ENCODE data around the gene ADGRE3.

Gene ADGRE3

DNA sequence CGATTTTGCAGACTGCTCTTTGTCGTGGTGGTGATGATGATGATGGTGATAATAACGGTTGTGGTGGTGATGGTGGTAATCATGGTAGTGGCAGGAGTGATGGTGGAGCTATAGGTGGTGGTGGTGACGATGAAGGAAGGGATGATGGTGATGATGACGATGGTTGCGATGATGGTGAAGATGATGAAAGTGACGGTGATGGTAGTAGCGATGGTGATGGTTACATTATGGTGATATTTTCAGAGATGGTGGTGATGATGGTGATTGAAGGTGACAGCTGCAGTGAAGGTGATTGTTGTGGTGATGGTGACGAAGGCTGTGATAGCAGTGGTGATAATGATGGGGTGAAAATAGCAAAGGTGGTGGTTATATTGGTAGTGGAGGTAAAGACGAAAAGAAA, 2.1 kb upstream of the ADGRE3 start:
- H3K9me3 ChIP-seq (ENCODE audit: insufficient read depth, low read length, severe bottlenecking), result no peaks in the 10 kb centered on the region
- H3K27ac ChIP-seq (ENCODE audit: low read length), result no peak overlapping the region
- H3K9ac ChIP-seq (ENCODE audit: low read depth, low read length), result no peak overlapping the region
- no peak overlapping the region for H2AFZ ChIP-seq (ENCODE audit: low read depth, low read length)
- no peak overlapping the region for H3K4me2 ChIP-seq (ENCODE audit: insufficient read depth, low read length)
- ATAC-seq (ENCODE audit: insufficient read depth, low read depth) (no peak), DNase-seq (no peak)
- no peaks in the 10 kb centered on the region for H3K79me2 ChIP-seq (ENCODE audit: insufficient read depth, low read length)
- no peaks in the 10 kb centered on the region for H3K27me3 ChIP-seq (ENCODE audit: insufficient read depth, low read length, poor library complexity)
- H3K4me1 ChIP-seq (ENCODE audit: insufficient read depth, low read length), result no peaks in the 10 kb centered on the region
- H3K4me3 ChIP-seq (ENCODE audit: low read depth in 1 of 2, low read length in 2 of 2), result no peak overlapping the region
- TF ChIP-seq EZH2 (IDR thresholded peaks at IDR 0.05; ENCODE audit: borderline replicate concordance, low read depth, low read length, severe bottlenecking), result no peak
- TF ChIP-seq, protein P1, sequence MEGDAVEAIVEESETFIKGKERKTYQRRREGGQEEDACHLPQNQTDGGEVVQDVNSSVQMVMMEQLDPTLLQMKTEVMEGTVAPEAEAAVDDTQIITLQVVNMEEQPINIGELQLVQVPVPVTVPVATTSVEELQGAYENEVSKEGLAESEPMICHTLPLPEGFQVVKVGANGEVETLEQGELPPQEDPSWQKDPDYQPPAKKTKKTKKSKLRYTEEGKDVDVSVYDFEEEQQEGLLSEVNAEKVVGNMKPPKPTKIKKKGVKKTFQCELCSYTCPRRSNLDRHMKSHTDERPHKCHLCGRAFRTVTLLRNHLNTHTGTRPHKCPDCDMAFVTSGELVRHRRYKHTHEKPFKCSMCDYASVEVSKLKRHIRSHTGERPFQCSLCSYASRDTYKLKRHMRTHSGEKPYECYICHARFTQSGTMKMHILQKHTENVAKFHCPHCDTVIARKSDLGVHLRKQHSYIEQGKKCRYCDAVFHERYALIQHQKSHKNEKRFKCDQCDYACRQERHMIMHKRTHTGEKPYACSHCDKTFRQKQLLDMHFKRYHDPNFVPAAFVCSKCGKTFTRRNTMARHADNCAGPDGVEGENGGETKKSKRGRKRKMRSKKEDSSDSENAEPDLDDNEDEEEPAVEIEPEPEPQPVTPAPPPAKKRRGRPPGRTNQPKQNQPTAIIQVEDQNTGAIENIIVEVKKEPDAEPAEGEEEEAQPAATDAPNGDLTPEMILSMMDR (IDR thresholded peaks at IDR 0.05; ENCODE audit: borderline replicate concordance, extremely low read depth, low read length, poor library complexity, severe bottlenecking), result no peak
- no peaks in the 10 kb centered on the region for H4K20me1 ChIP-seq (ENCODE audit: insufficient read depth, low read length)
- H3K36me3 ChIP-seq (ENCODE audit: insufficient read depth, low read length), result no peaks in the 10 kb centered on the region

DNA sequence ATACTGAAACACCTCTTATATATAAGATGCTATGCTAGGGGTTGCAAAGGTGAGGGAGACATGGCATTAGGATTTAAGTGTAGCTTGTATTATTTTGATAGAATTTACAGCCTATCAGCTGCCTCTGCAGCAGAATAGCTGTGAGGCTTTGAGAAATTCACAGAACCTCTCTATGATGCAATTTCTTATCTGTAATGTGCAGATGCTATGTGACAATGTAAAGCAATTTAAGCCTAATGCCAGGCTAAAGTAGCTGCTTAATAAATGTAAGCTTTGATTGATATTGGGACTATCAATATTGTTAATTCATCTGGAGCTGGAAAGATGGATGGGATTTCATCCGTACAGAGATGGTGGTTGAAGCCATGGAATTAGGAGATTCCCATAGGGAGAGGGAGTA, 1.6 kb downstream of the ADGRE3 start:
- no peak for ATAC-seq (ENCODE audit: insufficient read depth, low read depth)

DNA sequence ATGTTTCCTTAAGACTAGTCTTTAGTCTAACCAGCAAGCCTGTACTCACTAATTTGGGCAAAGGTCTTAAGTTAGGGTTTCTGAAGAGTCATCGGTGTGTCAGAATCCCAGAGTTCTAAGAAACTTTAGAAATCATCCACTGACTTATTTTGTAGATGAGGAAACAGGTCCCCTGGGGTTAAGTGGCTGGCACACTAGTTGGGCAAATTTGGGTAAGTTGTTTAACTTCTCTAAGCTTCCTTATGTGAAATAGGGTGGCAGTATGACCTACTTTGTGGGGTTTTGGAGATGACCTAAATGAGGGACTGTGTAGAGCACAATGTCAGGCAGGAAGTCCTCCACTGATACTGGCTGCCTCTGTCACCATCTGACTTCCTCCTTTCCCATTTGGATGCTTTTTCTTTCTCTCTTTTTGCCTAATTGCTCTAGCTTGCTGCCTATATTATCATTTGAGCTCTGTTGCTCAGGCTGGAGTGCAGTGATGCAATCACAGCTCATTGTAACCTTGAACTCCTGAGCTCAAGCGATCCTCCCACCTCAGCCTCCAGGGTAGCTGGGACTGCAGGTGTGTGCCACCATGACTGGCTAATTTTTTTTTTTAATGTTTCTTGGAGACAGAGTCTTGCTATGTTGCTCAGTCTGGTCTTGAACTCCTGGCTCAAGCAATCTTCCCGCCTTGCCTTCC, 2.3 kb downstream of the ADGRE3 start:
- no peak overlapping the region for H2AFZ ChIP-seq (ENCODE audit: low read depth, low read length)

More for the DNA sequence above, 1.6 kb downstream of the ADGRE3 start:
- no peak overlapping the region for H3K4me3 ChIP-seq (ENCODE audit: low read depth in 1 of 2, low read length in 2 of 2)
- H4K20me1 ChIP-seq (ENCODE audit: insufficient read depth, low read length), result no peaks in the 10 kb centered on the region
- no peak for DNase-seq
- no peaks in the 10 kb centered on the region for H3K4me1 ChIP-seq (ENCODE audit: insufficient read depth, low read length)
- H3K9me3 ChIP-seq (ENCODE audit: insufficient read depth, low read length, severe bottlenecking), result no peaks in the 10 kb centered on the region
- peaks cover 6% of the 10 kb centered on the region for H3K27me3 ChIP-seq (ENCODE audit: insufficient read depth, low read length, poor library complexity)
- TF ChIP-seq, protein P1 (IDR thresholded peaks at IDR 0.05; ENCODE audit: borderline replicate concordance, extremely low read depth, low read length, poor library complexity, severe bottlenecking), result no peak
- no peak for TF ChIP-seq EZH2 (IDR thresholded peaks at IDR 0.05; ENCODE audit: borderline replicate concordance, low read depth, low read length, severe bottlenecking)
- no peak overlapping the region for H3K27ac ChIP-seq (ENCODE audit: low read length)
- no peak overlapping the region for H3K9ac ChIP-seq (ENCODE audit: low read depth, low read length)
- no peak overlapping the region for H3K4me2 ChIP-seq (ENCODE audit: insufficient read depth, low read length)
- H3K79me2 ChIP-seq (ENCODE audit: insufficient read depth, low read length), result no peaks in the 10 kb centered on the region
- no peak overlapping the region for H2AFZ ChIP-seq (ENCODE audit: low read depth, low read length)
- H3K36me3 ChIP-seq (ENCODE audit: insufficient read depth, low read length), result no peaks in the 10 kb centered on the region

More for the DNA sequence above, 2.3 kb downstream of the ADGRE3 start:
- no peaks in the 10 kb centered on the region for H3K9me3 ChIP-seq (ENCODE audit: insufficient read depth, low read length, severe bottlenecking)
- TF ChIP-seq, protein P1 (IDR thresholded peaks at IDR 0.05; ENCODE audit: borderline replicate concordance, extremely low read depth, low read length, poor library complexity, severe bottlenecking), result no peak
- no peak for TF ChIP-seq EZH2 (IDR thresholded peaks at IDR 0.05; ENCODE audit: borderline replicate concordance, low read depth, low read length, severe bottlenecking)
- no peaks in the 10 kb centered on the region for H3K36me3 ChIP-seq (ENCODE audit: insufficient read depth, low read length)
- H3K4me3 ChIP-seq (ENCODE audit: low read depth in 1 of 2, low read length in 2 of 2), result no peak overlapping the region
- no peaks in the 10 kb centered on the region for H3K79me2 ChIP-seq (ENCODE audit: insufficient read depth, low read length)
- no peak overlapping the region for H3K9ac ChIP-seq (ENCODE audit: low read depth, low read length)
- ATAC-seq (ENCODE audit: insufficient read depth, low read depth) (no peak), DNase-seq (no peak)
- no peak overlapping the region for H3K27ac ChIP-seq (ENCODE audit: low read length)
- no peaks in the 10 kb centered on the region for H3K4me1 ChIP-seq (ENCODE audit: insufficient read depth, low read length)
- H4K20me1 ChIP-seq (ENCODE audit: insufficient read depth, low read length), result no peaks in the 10 kb centered on the region
- peaks cover 6% of the 10 kb centered on the region for H3K27me3 ChIP-seq (ENCODE audit: insufficient read depth, low read length, poor library complexity)
- H3K4me2 ChIP-seq (ENCODE audit: insufficient read depth, low read length), result no peak overlapping the region
